HCT116 (cell line): ENCODE measurements around the gene DLG2. TPM values are rescaled to one million over a fixed set of nuclear protein-coding genes. Genes with fewer than 3 reads are reported as not detected.

Experiments used
- ATAC-seq: fragments of 200-7000 bp; cut with Tn5 transposase; 2 replicates; pipeline ENCODE4 v1.9.1; 2020; ENCODE audit warnings: mild to moderate bottlenecking, moderate library complexity
- BruUV-seq: library from RNA; stranded (reverse); fragments of 400-500 nt; replicated peaks from 2 replicates; lab custom pipeline; 2021; lab: Mats Ljungman, UMichigan
- CTCF ChIA-PET: fragments of 300-600 bp; sonication (Branson Sonifier 250); formaldehyde crosslinking; loops from one replicate; lab custom pipeline; 2021; ENCODE audit warnings: antibody characterized with exemption; lab: Charles Lee
- POLR2A ChIA-PET: fragments of 300-600, 350-600 bp; sonication (Branson Sonifier 250); formaldehyde crosslinking; loops from one replicate; lab custom pipeline; 2021; ENCODE audit warnings: antibody characterized with exemption; lab: Charles Lee
- RAD21 ChIA-PET, 2 experiments: fragments of 300-600 bp; sonication (Branson Sonifier 250); formaldehyde crosslinking; loops; one replicate each; lab custom pipeline; 2023; ENCODE audit warnings: low total read pairs in 2 of 2; ENCODE audit not compliant: uncharacterized antibody in 2 of 2, unreplicated experiment in 2 of 2, low non-redundant PET in 1 of 2; lab: Charles Lee
- DNase-seq: peaks from one replicate; pipeline ENCODE4 v3.0.0-alpha.2; 2010; ENCODE audit warnings: low read depth, low spot score
- H2AFZ ChIP-seq: fragments of 200-600 bp; shearing (Covaris generic), sonication (generic); 2 replicates; pipeline ENCODE4 v1.6.1; 2017; ENCODE audit warnings: low read depth, mixed run types, mixed read lengths, antibody characterized with exemption, low read length; ENCODE audit not compliant: poor library complexity, severe bottlenecking
- H3K27ac ChIP-seq: 2 replicates; pipeline ENCODE4 v1.5.1; 2012; ENCODE audit warnings: low read depth, low read length
- H3K27me3 ChIP-seq: fragments of 200-600 bp; sonication (generic); 2 replicates; pipeline ENCODE4 v1.6.1; 2016; ENCODE audit warnings: mixed run types, low read length, mixed read lengths; ENCODE audit not compliant: insufficient read depth
- H3K36me3 ChIP-seq, 2 experiments: fragments of 200-500 bp in 1 of 2; fragments of 200-600 bp in 1 of 2; sonication (Bioruptor generic) in 1 of 2; sonication (generic) in 1 of 2; 2 replicates each; pipeline versions ENCODE4 v1.5.1 to v1.6.1; 2014 to 2016; ENCODE audit warnings: low read length in 2 of 2, inconsistent platforms in 1 of 2, mixed read lengths in 1 of 2, mixed run types in 1 of 2; ENCODE audit not compliant: insufficient read depth in 2 of 2, control insufficient read depth in 1 of 2
- H3K4me1 ChIP-seq, 2 experiments: fragments of 200-600 bp in 1 of 2; sonication (generic) in 1 of 2; 2 replicates each; pipeline versions ENCODE4 v1.5.1 to v1.6.1; 2012 to 2017; ENCODE audit warnings: low read length in 2 of 2, inconsistent platforms in 1 of 2, mild to moderate bottlenecking in 1 of 2, mixed read lengths in 1 of 2, mixed run types in 1 of 2, moderate library complexity in 1 of 2; ENCODE audit not compliant: insufficient read depth in 2 of 2, control insufficient read depth in 1 of 2
- H3K4me2 ChIP-seq: fragments of 200-600 bp; sonication (generic); 2 replicates; pipeline ENCODE4 v1.6.1; 2017; ENCODE audit warnings: mixed run types, low read length, mixed read lengths
- H3K4me3 ChIP-seq, 2 experiments: fragments of 200-600 bp in 1 of 2; sonication (generic) in 1 of 2; replicated peaks in 1 of 2; 2 replicates each; pipeline ENCODE4 v1.5.1; 2011 to 2016; ENCODE audit warnings: low read length in 2 of 2, control low read depth in 1 of 2, low read depth in 1 of 2, mild to moderate bottlenecking in 1 of 2, mixed read lengths in 1 of 2, mixed run types in 1 of 2
- H3K79me2 ChIP-seq: fragments of 200-600 bp; sonication (generic); 2 replicates; pipeline ENCODE4 v1.6.1; 2017; ENCODE audit warnings: mild to moderate bottlenecking, mixed run types, low read length, moderate library complexity, mixed read lengths; ENCODE audit not compliant: insufficient read depth
- H3K9ac ChIP-seq: fragments of 200-600 bp; sonication (generic); 2 replicates; pipeline ENCODE4 v1.6.1; 2016; ENCODE audit warnings: low read length, mixed read lengths
- H3K9me2 ChIP-seq: fragments of 200-600 bp; sonication (generic), shearing (Covaris generic); 2 replicates; pipeline ENCODE4 v1.6.1; 2017; ENCODE audit warnings: mixed run types, mild to moderate bottlenecking, moderate library complexity; ENCODE audit not compliant: insufficient read depth
- H3K9me3 ChIP-seq, 2 experiments: fragments of 200-500 bp in 1 of 2; fragments of 200-600 bp in 1 of 2; sonication (Bioruptor generic) in 1 of 2; sonication (generic) in 1 of 2; 2 replicates each; pipeline ENCODE4 v1.6.1; 2014 to 2017; ENCODE audit warnings: low read length in 2 of 2, mixed read lengths in 2 of 2, inconsistent platforms in 1 of 2, low read depth in 1 of 2, mild to moderate bottlenecking in 1 of 2, mixed run types in 1 of 2, moderate library complexity in 1 of 2; ENCODE audit not compliant: control insufficient read depth in 1 of 2, insufficient read depth in 1 of 2
- H4K20me1 ChIP-seq: fragments of 200-600 bp; sonication (generic), shearing (Covaris generic); 2 replicates; pipeline ENCODE4 v1.6.1; 2017; ENCODE audit warnings: mixed run types, mild to moderate bottlenecking, moderate library complexity; ENCODE audit not compliant: insufficient read depth
- ATF3 ChIP-seq: IDR thresholded peaks from 2 replicates; pipeline ENCODE4 v1.6.1; 2012
- CEBPB ChIP-seq: IDR thresholded peaks from 2 replicates; pipeline ENCODE4 v1.6.1; 2012; ENCODE audit warnings: low read depth
- EGR1 ChIP-seq: IDR thresholded peaks from 2 replicates; pipeline ENCODE4 v1.6.1; 2012; ENCODE audit warnings: low read depth
- ELF1 ChIP-seq: IDR thresholded peaks from 2 replicates; pipeline ENCODE4 v1.6.1; 2012; ENCODE audit warnings: low read depth, borderline replicate concordance
- FOSL1 ChIP-seq: IDR thresholded peaks from 2 replicates; pipeline ENCODE4 v1.6.1; 2012; ENCODE audit warnings: low read depth
- POLR2AphosphoS5 ChIP-seq: IDR thresholded peaks from 2 replicates; pipeline ENCODE4 v1.6.1; 2011; ENCODE audit warnings: mild to moderate bottlenecking, low read depth, low read length, moderate library complexity
- SIN3A ChIP-seq: IDR thresholded peaks from 2 replicates; pipeline ENCODE4 v1.6.1; 2012; ENCODE audit warnings: low read depth
- SP1 ChIP-seq: IDR thresholded peaks from 2 replicates; pipeline ENCODE4 v1.6.1; 2012; ENCODE audit warnings: low read depth
- SRF ChIP-seq: IDR thresholded peaks from 2 replicates; pipeline ENCODE4 v1.6.1; 2012; ENCODE audit warnings: low read depth
- ZFX ChIP-seq: fragments of 450-650 bp; IDR thresholded peaks from 2 replicates; pipeline ENCODE4 v1.6.1; 2017
- intact Hi-C: fragments of 100-400 bp; cut with micrococcal nuclease; formaldehyde crosslinking; loops from 2 replicates; pipeline ENCODE4 v1.10.0; 2022
- total RNA-seq: library from RNA; stranded (reverse); gene quantifications from one replicate; pipeline ENCODE4 v1.2.1, GENCODE V29; 2021; ENCODE audit not compliant: unreplicated experiment
- TF ChIP-seq, protein P1 (sequence below), 3 experiments: fragments of 200-600 bp in 1 of 3; sonication (generic) in 1 of 3; IDR thresholded peaks in 2 of 3; conservative IDR thresholded peaks in 1 of 3; 2 replicates each; pipeline ENCODE4 v1.5.1; 2012 to 2017; ENCODE audit warnings: low read depth in 2 of 3, low read length in 2 of 3, antibody characterized with exemption in 1 of 3, borderline replicate concordance in 1 of 3, control low read depth in 1 of 3, mild to moderate bottlenecking in 1 of 3, mixed read lengths in 1 of 3, mixed run types in 1 of 3, moderate library complexity in 1 of 3; ENCODE audit not compliant: insufficient read depth in 1 of 3
- TF ChIP-seq, protein P2 (sequence below): IDR thresholded peaks from 2 replicates; pipeline ENCODE4 v1.6.1; 2012; ENCODE audit warnings: low read depth

DLG2 gene
- total RNA-seq, 1 experiment from 2014 or later = 2.4 TPM

GRCh38 chr11:84194696-84195095 lies 1432.4 kb downstream of the DLG2 start:
- TF ChIP-seq FOSL1 (no peak), CEBPB (no peak)
- TF ChIP-seq, protein P1, sequence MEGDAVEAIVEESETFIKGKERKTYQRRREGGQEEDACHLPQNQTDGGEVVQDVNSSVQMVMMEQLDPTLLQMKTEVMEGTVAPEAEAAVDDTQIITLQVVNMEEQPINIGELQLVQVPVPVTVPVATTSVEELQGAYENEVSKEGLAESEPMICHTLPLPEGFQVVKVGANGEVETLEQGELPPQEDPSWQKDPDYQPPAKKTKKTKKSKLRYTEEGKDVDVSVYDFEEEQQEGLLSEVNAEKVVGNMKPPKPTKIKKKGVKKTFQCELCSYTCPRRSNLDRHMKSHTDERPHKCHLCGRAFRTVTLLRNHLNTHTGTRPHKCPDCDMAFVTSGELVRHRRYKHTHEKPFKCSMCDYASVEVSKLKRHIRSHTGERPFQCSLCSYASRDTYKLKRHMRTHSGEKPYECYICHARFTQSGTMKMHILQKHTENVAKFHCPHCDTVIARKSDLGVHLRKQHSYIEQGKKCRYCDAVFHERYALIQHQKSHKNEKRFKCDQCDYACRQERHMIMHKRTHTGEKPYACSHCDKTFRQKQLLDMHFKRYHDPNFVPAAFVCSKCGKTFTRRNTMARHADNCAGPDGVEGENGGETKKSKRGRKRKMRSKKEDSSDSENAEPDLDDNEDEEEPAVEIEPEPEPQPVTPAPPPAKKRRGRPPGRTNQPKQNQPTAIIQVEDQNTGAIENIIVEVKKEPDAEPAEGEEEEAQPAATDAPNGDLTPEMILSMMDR (IDR thresholded peaks at IDR 0.05 in 2 of 3, conservative IDR thresholded peaks at IDR 0.05 in 1 of 3; ENCODE audit: borderline replicate concordance in 1 of 3, insufficient read depth in 1 of 3, low read depth in 2 of 3, low read length in 2 of 3) = no peak
- TF ChIP-seq, all 23 proteins: peak for 0

DNA sequence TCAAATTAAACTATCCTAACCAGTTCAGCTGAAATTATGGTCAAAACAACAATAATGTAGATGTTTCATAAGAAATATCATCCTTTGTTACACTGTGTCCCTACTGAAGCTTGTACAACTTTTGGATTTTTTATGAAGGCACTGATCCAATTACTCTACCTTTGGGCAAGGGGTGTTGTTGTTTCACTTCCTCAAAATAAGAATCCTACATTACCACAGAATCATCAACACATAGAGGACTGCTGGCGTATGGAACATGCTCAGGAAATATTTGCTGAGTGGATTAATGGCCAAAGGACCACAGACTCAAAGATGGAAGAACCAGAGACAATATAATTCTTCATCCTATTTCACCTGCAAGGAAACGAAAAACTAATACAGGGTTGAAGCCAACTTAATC lies 1433.4 kb downstream of the DLG2 start:
- H3K36me3 ChIP-seq = no peaks in the 10 kb centered on the region
- H2AFZ ChIP-seq = no peak overlapping the region
- TF ChIP-seq ZFX = no peak
- no peak for TF ChIP-seq POLR2AphosphoS5
- no peak for TF ChIP-seq SIN3A
- no peak for TF ChIP-seq ATF3
- no peak for TF ChIP-seq SRF
- TF ChIP-seq, protein P1 (IDR thresholded peaks at IDR 0.05 in 2 of 3, conservative IDR thresholded peaks at IDR 0.05 in 1 of 3; ENCODE audit: borderline replicate concordance in 1 of 3, insufficient read depth in 1 of 3, low read depth in 2 of 3, low read length in 2 of 3) = no peak
- TF ChIP-seq EGR1 = no peak
- TF ChIP-seq FOSL1 = no peak
- TF ChIP-seq, protein P2, sequence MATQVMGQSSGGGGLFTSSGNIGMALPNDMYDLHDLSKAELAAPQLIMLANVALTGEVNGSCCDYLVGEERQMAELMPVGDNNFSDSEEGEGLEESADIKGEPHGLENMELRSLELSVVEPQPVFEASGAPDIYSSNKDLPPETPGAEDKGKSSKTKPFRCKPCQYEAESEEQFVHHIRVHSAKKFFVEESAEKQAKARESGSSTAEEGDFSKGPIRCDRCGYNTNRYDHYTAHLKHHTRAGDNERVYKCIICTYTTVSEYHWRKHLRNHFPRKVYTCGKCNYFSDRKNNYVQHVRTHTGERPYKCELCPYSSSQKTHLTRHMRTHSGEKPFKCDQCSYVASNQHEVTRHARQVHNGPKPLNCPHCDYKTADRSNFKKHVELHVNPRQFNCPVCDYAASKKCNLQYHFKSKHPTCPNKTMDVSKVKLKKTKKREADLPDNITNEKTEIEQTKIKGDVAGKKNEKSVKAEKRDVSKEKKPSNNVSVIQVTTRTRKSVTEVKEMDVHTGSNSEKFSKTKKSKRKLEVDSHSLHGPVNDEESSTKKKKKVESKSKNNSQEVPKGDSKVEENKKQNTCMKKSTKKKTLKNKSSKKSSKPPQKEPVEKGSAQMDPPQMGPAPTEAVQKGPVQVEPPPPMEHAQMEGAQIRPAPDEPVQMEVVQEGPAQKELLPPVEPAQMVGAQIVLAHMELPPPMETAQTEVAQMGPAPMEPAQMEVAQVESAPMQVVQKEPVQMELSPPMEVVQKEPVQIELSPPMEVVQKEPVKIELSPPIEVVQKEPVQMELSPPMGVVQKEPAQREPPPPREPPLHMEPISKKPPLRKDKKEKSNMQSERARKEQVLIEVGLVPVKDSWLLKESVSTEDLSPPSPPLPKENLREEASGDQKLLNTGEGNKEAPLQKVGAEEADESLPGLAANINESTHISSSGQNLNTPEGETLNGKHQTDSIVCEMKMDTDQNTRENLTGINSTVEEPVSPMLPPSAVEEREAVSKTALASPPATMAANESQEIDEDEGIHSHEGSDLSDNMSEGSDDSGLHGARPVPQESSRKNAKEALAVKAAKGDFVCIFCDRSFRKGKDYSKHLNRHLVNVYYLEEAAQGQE = no peak
- no peak for TF ChIP-seq SP1
- TF ChIP-seq ELF1 = no peak
- TF ChIP-seq, all 23 proteins: peak for 0
- Histone ChIP-seq H3K4me2 (no peak overlapping the region), H3K27ac (no peak overlapping the region), H3K9me2 (no peaks in the 10 kb centered on the region), H3K4me3 (no peak overlapping the region), H3K9me3 (no peaks in the 10 kb centered on the region), H3K4me1 (no peaks in the 10 kb centered on the region), H3K27me3 (no peaks in the 10 kb centered on the region), H4K20me1 (no peaks in the 10 kb centered on the region), H3K9ac (no peak overlapping the region), H3K79me2 (no peaks in the 10 kb centered on the region)
- DNase-seq (no peak), ATAC-seq (no peak)
- ChIA-PET RAD21 (no interaction called here), CTCF (no interaction called here), POLR2A (no interaction called here)
- no TSS peak for BruUV-seq
- intact Hi-C loops = no loop called here

More at GRCh38 chr11:84194696-84195095, 1432.4 kb downstream of the DLG2 start:
- intact Hi-C loops = no loop called here
- ChIA-PET RAD21 (no interaction called here), POLR2A (no interaction called here), CTCF (no interaction called here)
- Histone ChIP-seq H3K4me1 (no peaks in the 10 kb centered on the region), H3K79me2 (no peaks in the 10 kb centered on the region), H3K27me3 (no peaks in the 10 kb centered on the region), H4K20me1 (no peaks in the 10 kb centered on the region), H3K4me3 (no peak overlapping the region), H3K27ac (no peak overlapping the region), H3K9me2 (no peaks in the 10 kb centered on the region), H3K36me3 (no peaks in the 10 kb centered on the region), H3K9ac (no peak overlapping the region), H3K4me2 (no peak overlapping the region), H3K9me3 (no peaks in the 10 kb centered on the region), H2AFZ (no peak overlapping the region)
- BruUV-seq = no TSS peak
- DNase-seq (no peak), ATAC-seq (no peak)
